DOHH2 (cell line): ENCODE results near the gene SHISA6.

ENCODE experiments used
- H3F3A ChIP-seq: fragments of 200-600 bp; sonication (generic), shearing (Covaris generic); 2 replicates; pipeline ENCODE4 v1.6.0; 2016; ENCODE audit warnings: antibody characterized with exemption, mild to moderate bottlenecking; ENCODE audit not compliant: control insufficient read depth, insufficient read depth
- H3K27ac ChIP-seq: fragments of 200-600 bp; sonication (generic); 2 replicates; pipeline ENCODE4 v1.5.1; 2014; ENCODE audit warnings: low read depth, mild to moderate bottlenecking, low read length, moderate library complexity
- H3K27me3 ChIP-seq: fragments of 200-600 bp; sonication (generic); 2 replicates; pipeline ENCODE4 v1.6.1; 2014; ENCODE audit warnings: mild to moderate bottlenecking, low read length, mixed read lengths; ENCODE audit not compliant: control insufficient read depth
- H3K36me3 ChIP-seq: fragments of 200-600 bp; sonication (generic); 2 replicates; pipeline ENCODE4 v1.6.1; 2014; ENCODE audit warnings: mild to moderate bottlenecking, low read length, moderate library complexity, mixed read lengths; ENCODE audit not compliant: control insufficient read depth
- H3K4me1 ChIP-seq: fragments of 200-600 bp; sonication (generic); 2 replicates; pipeline ENCODE4 v1.6.1; 2014; ENCODE audit warnings: mild to moderate bottlenecking, low read length, mixed read lengths; ENCODE audit not compliant: control insufficient read depth
- H3K4me2 ChIP-seq: fragments of 200-600 bp; sonication (generic); 2 replicates; pipeline ENCODE4 v1.6.0; 2014; ENCODE audit warnings: mild to moderate bottlenecking, low read length, moderate library complexity
- H3K4me3 ChIP-seq: fragments of 200-600 bp; sonication (generic); 2 replicates; pipeline ENCODE4 v1.5.1; 2014; ENCODE audit warnings: mild to moderate bottlenecking, low read length, mixed read lengths
- H3K79me2 ChIP-seq: fragments of 200-600 bp; sonication (generic); 2 replicates; pipeline ENCODE4 v1.6.1; 2014; ENCODE audit warnings: mild to moderate bottlenecking, low read length, mixed read lengths; ENCODE audit not compliant: control insufficient read depth
- H3K9me2 ChIP-seq: fragments of 200-600 bp; sonication (generic); replicated peaks from 2 replicates; pipeline ENCODE4 v1.6.1; 2014; ENCODE audit warnings: mild to moderate bottlenecking, low read length, mixed read lengths; ENCODE audit not compliant: control insufficient read depth
- H3K9me3 ChIP-seq: fragments of 200-600 bp; sonication (generic); 2 replicates; pipeline ENCODE4 v1.6.1; 2014; ENCODE audit warnings: antibody characterized with exemption, low read length, mixed read lengths; ENCODE audit not compliant: control insufficient read depth, insufficient read depth
- H4K20me1 ChIP-seq: fragments of 200-600 bp; sonication (generic); 2 replicates; pipeline ENCODE4 v1.6.0; 2014; ENCODE audit warnings: low read depth, mild to moderate bottlenecking, antibody characterized with exemption, low read length, moderate library complexity; ENCODE audit not compliant: control insufficient read depth, insufficient read depth
- CTCF ChIP-seq: fragments of 200-600 bp; sonication (generic); IDR thresholded peaks from one replicate; pipeline ENCODE4 v1.5.1; 2014; ENCODE audit warnings: antibody characterized with exemption, mild to moderate bottlenecking, low read depth, low read length; ENCODE audit not compliant: poor library complexity, severe bottlenecking
- EZH2phosphoT487 ChIP-seq: fragments of 200-600 bp; sonication (generic); IDR thresholded peaks from 2 replicates; pipeline ENCODE4 v1.6.1; 2017; ENCODE audit warnings: borderline replicate concordance, mild to moderate bottlenecking, antibody characterized with exemption, low read length, moderate library complexity, mixed read lengths

SHISA6 gene

DNA sequence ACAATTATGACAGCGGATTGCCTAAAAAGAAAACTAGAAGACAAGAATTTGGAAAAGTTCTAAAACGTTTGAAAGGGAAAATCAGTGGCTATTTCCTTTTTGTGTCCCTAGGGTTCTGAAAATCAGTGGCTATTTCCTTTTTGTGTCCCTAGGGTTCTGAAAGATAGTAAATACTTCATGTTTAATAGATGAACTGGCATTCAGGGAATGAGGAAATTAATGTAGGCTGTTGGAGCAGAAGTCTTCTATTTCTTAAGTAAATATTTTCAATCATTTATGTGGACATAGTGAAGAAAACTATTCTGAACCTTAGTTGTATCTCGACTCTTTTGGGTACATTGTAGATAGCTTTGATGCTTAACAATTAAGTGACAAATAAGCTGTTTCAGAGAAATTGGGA is 78.9 kb downstream of the SHISA6 start:
- no peak for TF ChIP-seq EZH2phosphoT487
- TF ChIP-seq CTCF: no peak
- Histone ChIP-seq H3K9me2 (no peaks in the 10 kb centered on the region), H3K36me3 (no peaks in the 10 kb centered on the region), H3K27me3 (no peaks in the 10 kb centered on the region), H3K27ac (no peak overlapping the region), H3F3A (no peaks in the 10 kb centered on the region), H3K9me3 (no peaks in the 10 kb centered on the region; the same call in 1 of the 2 replicates), H3K4me1 (no peaks in the 10 kb centered on the region), H3K4me2 (no peak overlapping the region), H3K79me2 (no peaks in the 10 kb centered on the region), H4K20me1 (no peaks in the 10 kb centered on the region), H3K4me3 (no peak overlapping the region)

- Histone ChIP-seq H3K27me3 (no peaks in the 10 kb centered on the region), H3K9me2 (no peaks in the 10 kb centered on the region), H3K4me2 (no peak overlapping the region), H4K20me1 (no peaks in the 10 kb centered on the region), H3K36me3 (no peaks in the 10 kb centered on the region), H3K4me3 (no peak overlapping the region), H3K79me2 (no peaks in the 10 kb centered on the region), H3K4me1 (no peaks in the 10 kb centered on the region), H3F3A (no peaks in the 10 kb centered on the region), H3K9me3 (no peaks in the 10 kb centered on the region; the same call in 1 of the 2 replicates), H3K27ac (no peak overlapping the region)
- TF ChIP-seq CTCF: no peak
- TF ChIP-seq EZH2phosphoT487: no peak
Measured at GRCh38 chr17:11324021-11324420, 83.0 kb downstream of the SHISA6 start.

- Histone ChIP-seq H3K4me1 (no peaks in the 10 kb centered on the region), H3K27ac (no peak overlapping the region), H3F3A (no peaks in the 10 kb centered on the region), H3K36me3 (no peaks in the 10 kb centered on the region), H3K4me2 (no peak overlapping the region), H3K9me3 (no peaks in the 10 kb centered on the region; the same call in 1 of the 2 replicates), H4K20me1 (no peaks in the 10 kb centered on the region), H3K4me3 (no peak overlapping the region), H3K9me2 (no peaks in the 10 kb centered on the region), H3K79me2 (no peaks in the 10 kb centered on the region), H3K27me3 (no peaks in the 10 kb centered on the region)
- TF ChIP-seq CTCF (no peak), EZH2phosphoT487 (no peak)
Measured at GRCh38 chr17:11324846-11325420, 83.9 kb downstream of the SHISA6 start.
